Measurements from ENCODE around the gene TEX26. TPM values are rescaled to one million over a fixed set of nuclear protein-coding genes. Genes with fewer than 3 reads are reported as not detected.
A peak's percentile ranks its signal among the peaks of the same experiment; 100 is the strongest.

Gene TEX26
- 1 to 10 TPM in 1 of 6 donors, under 1 TPM in 1, not detected in 4; 0.64 to 8.3 TPM for total RNA-seq

GRCh38 chr13:30932481-30933353 is at the start of gene TEX26:
TEX26 (plus strand) TSS chr13:30932656; CDS start chr13:30932716, 60 bp downstream.
- no peaks in the 10 kb centered on the region for H3K27me3 ChIP-seq
- TF ChIP-seq POLR2AphosphoS5 (IDR thresholded peaks at IDR 0.05) (no peak), POLR2A (IDR thresholded peaks at IDR 0.05) (no peak), EP300 (IDR thresholded peaks at IDR 0.05) (no peak), CTCF (IDR thresholded peaks at IDR 0.05) (no peak)
- DNase-seq: peak in 1 of 2 donors; percentile 76
- H3K27ac ChIP-seq: no peak within 1 kb of the TSS
- no peaks in the 10 kb centered on the region for H3K4me1 ChIP-seq
- H3K9me3 ChIP-seq: no peaks in the 10 kb centered on the region
- H3K4me3 ChIP-seq: no peak within 1 kb of the TSS
- no peak for ATAC-seq (ENCODE audit: low FRiP score in 2 of 2)
- WGBS, 2 donors: 42 to 50% methylated on average over 23 to 32 of the region's 32 CpGs
- no peaks in the 10 kb centered on the region for H3K36me3 ChIP-seq

- WGBS, 2 donors: 78 to 82% methylated on average over 13 of the region's 13 CpGs
- no peak for TF ChIP-seq CTCF (IDR thresholded peaks at IDR 0.05)
- TF ChIP-seq EP300 (IDR thresholded peaks at IDR 0.05): no peak
- TF ChIP-seq POLR2A (IDR thresholded peaks at IDR 0.05): no peak
- TF ChIP-seq POLR2AphosphoS5 (IDR thresholded peaks at IDR 0.05): no peak
- ATAC-seq (ENCODE audit: low FRiP score in 2 of 2) (peak in 1 of 2 donors; percentile 19), DNase-seq (no peak)
- Histone ChIP-seq H3K4me3 (no peak overlapping the region), H3K27ac (no peak overlapping the region), H3K9me3 (no peaks in the 10 kb centered on the region), H3K36me3 (no peaks in the 10 kb centered on the region), H3K27me3 (no peaks in the 10 kb centered on the region), H3K4me1 (peaks cover 0 to 11% (median 1%) of the 10 kb centered on the region in 4 donors)
These were observed 49.3 kb upstream of the TEX26 start for GRCh38 chr13:30882996-30883766.

- H3K4me3 ChIP-seq: no peak overlapping the region
- no peaks in the 10 kb centered on the region for H3K36me3 ChIP-seq
- peaks cover 0 to 11% (median 1%) of the 10 kb centered on the region in 4 donors for H3K4me1 ChIP-seq
- H3K27ac ChIP-seq: no peak overlapping the region
- H3K27me3 ChIP-seq: no peaks in the 10 kb centered on the region
- WGBS, 2 donors: 85 to 92% methylated on average over 5 of the region's 5 CpGs
- ATAC-seq (ENCODE audit: low FRiP score in 2 of 2) (no peak), DNase-seq (no peak)
- TF ChIP-seq CTCF (IDR thresholded peaks at IDR 0.05) (no peak), POLR2AphosphoS5 (IDR thresholded peaks at IDR 0.05) (no peak)
- no peaks in the 10 kb centered on the region for H3K9me3 ChIP-seq
These were observed 47.9 kb upstream of the TEX26 start for GRCh38 chr13:30884543-30884942.

GRCh38 chr13:30889196-30889690 is 43.2 kb upstream of the TEX26 start:
- no peak overlapping the region for H3K4me3 ChIP-seq
- no peaks in the 10 kb centered on the region for H3K9me3 ChIP-seq
- no peaks in the 10 kb centered on the region for H3K27me3 ChIP-seq
- TF ChIP-seq POLR2AphosphoS5 (IDR thresholded peaks at IDR 0.05) (no peak), EP300 (IDR thresholded peaks at IDR 0.05) (no peak)
- DNase-seq (no peak), ATAC-seq (ENCODE audit: low FRiP score in 2 of 2) (no peak)
- no peaks in the 10 kb centered on the region for H3K4me1 ChIP-seq
- WGBS, 2 donors: 87 to 92% methylated on average over 3 of the region's 3 CpGs
- H3K27ac ChIP-seq: no peak overlapping the region
- no peaks in the 10 kb centered on the region for H3K36me3 ChIP-seq

GRCh38 chr13:30892966-30893365 is 39.5 kb upstream of the TEX26 start:
- 47 to 53% methylated on average over 6 of the region's 6 CpGs for WGBS, 2 donors

More at GRCh38 chr13:30892966-30893365, 39.5 kb upstream of the TEX26 start:
- Histone ChIP-seq H3K36me3 (no peaks in the 10 kb centered on the region), H3K4me1 (no peaks in the 10 kb centered on the region), H3K4me3 (no peak overlapping the region), H3K9me3 (no peaks in the 10 kb centered on the region), H3K27me3 (no peaks in the 10 kb centered on the region), H3K27ac (no peak overlapping the region)
- ATAC-seq (ENCODE audit: low FRiP score in 2 of 2) (peak in 1 of 2 donors; percentile 89), DNase-seq (peak in 1 of 2 donors; percentile 86)
- TF ChIP-seq EP300 (IDR thresholded peaks at IDR 0.05) (no peak), POLR2AphosphoS5 (IDR thresholded peaks at IDR 0.05) (no peak), POLR2A (IDR thresholded peaks at IDR 0.05) (no peak), CTCF (IDR thresholded peaks at IDR 0.05) (no peak)
